Choroid plexus epithelial cell (primary cell): ENCODE data around the gene KRTAP13-1.
A peak's percentile ranks its signal among the peaks of the same experiment; 100 is the strongest.

ENCODE experiments used
- DNase-seq: peaks from one replicate; pipeline ENCODE4 v3.0.0-alpha.2; 2010; ENCODE audit warnings: low read depth
- H3K4me3 ChIP-seq: 2 replicates; pipeline ENCODE4 v1.5.1; 2011; ENCODE audit warnings: low read depth, mild to moderate bottlenecking, control low read depth, low read length, moderate library complexity
- TF ChIP-seq, protein P1 (sequence below): conservative IDR thresholded peaks from 2 replicates; pipeline ENCODE4 v1.5.1; 2011; ENCODE audit warnings: low read depth, mild to moderate bottlenecking, control low read depth, inconsistent platforms, low read length, moderate library complexity

The KRTAP13-1 gene, protein sequence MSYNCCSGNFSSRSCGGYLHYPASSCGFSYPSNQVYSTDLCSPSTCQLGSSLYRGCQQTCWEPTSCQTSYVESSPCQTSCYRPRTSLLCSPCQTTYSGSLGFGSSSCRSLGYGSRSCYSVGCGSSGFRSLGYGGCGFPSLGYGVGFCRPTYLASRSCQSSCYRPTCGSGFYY

DNA sequence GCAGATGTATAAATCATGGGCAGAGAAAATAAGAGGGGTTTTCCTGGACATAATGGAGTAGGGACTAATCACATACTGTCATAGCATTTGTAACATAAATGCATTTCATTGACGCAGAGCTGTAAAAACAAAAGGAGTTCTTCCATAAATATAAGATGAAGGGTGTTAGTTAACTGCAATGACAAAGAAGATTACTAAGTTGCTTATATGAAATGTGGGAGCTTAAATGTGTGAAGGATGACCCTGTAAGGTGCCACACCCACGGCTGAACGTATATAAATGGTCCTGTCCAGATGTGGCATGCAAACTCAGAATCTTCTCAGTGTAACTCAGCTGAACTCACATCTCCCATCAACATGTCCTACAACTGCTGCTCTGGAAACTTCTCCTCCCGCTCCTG, at the start of gene KRTAP13-1:
Gene KRTAP13-1 (plus strand): TSS at position 301 of the 400 bp plus-strand sequence. CDS start 56 bp downstream, at position 357.
- no peak for DNase-seq
- TF ChIP-seq, protein P1, sequence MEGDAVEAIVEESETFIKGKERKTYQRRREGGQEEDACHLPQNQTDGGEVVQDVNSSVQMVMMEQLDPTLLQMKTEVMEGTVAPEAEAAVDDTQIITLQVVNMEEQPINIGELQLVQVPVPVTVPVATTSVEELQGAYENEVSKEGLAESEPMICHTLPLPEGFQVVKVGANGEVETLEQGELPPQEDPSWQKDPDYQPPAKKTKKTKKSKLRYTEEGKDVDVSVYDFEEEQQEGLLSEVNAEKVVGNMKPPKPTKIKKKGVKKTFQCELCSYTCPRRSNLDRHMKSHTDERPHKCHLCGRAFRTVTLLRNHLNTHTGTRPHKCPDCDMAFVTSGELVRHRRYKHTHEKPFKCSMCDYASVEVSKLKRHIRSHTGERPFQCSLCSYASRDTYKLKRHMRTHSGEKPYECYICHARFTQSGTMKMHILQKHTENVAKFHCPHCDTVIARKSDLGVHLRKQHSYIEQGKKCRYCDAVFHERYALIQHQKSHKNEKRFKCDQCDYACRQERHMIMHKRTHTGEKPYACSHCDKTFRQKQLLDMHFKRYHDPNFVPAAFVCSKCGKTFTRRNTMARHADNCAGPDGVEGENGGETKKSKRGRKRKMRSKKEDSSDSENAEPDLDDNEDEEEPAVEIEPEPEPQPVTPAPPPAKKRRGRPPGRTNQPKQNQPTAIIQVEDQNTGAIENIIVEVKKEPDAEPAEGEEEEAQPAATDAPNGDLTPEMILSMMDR, result no peak
- no peak within 1 kb of the TSS for H3K4me3 ChIP-seq

DNA sequence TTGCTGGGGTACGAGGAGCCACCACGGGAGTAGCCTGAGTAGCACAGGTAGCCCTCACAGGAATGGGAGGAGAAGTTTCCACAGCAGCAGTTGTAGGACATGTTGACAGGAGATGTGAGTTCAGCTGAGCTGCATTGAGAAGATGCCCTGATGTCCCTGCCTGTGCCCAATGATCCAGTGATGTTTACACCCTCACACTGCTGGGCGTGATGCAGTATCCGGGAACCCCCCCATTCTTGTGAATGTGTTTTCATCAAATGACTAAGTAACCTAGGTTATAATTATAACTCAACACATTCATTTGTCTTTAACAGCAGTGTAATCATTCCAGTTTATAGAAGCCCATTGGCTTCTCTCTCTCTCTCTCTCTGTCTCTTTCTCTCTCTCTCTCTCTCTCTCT, 47.3 kb upstream of the KRTAP13-1 start, which contains the start of gene KRTAP23-1:
Gene KRTAP23-1 (minus strand): TSS at position 101 of the 400 bp plus-strand sequence. CDS start 0 bp downstream, at position 101.
- TF ChIP-seq, protein P1, result no peak
- DNase-seq, result no peak
- no peak within 1 kb of the TSS for H3K4me3 ChIP-seq

DNA sequence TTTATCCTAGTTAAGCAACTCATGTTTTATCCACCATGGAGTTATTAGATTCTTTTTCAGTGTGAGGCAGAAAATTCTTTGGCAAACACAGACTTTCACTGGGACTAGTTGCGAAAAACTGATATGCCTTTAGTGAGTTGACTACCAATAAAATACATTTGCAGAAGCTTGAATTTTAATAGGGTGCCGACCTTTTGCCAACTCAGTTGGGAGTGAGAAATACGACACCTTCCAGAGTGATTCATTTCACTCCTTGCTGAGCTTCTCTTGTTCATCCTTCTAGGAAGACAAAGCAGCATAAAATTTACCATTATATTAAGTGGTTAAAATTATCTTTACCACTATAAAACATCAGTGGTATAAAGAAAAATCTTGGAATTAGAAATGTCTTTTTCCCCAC, 46.3 kb upstream of the KRTAP13-1 start:
- DNase-seq, result peak; percentile 38
- TF ChIP-seq, protein P1, result no peak
- no peak overlapping the region for H3K4me3 ChIP-seq

DNA sequence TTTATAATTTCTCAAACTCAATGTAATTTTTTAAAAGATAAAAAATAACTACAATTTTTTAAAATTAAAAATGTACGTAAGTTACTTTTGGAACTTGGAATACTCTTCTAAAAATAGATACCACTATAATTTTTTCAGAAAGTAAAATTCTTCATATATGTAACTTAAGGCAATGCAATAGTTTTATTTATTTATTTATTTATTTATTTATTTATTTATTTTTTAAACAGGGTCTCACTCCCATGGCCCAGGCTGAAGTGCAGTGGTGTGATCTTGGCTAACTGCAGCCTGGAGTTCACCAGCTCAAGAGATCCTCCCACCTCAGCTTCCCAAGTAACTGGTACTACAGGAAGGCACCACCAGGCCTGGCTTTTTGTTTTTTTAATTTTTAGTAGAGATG, 44.3 kb upstream of the KRTAP13-1 start:
- no peak for DNase-seq
- H3K4me3 ChIP-seq, result no peak overlapping the region
- TF ChIP-seq, protein P1, result no peak

DNA sequence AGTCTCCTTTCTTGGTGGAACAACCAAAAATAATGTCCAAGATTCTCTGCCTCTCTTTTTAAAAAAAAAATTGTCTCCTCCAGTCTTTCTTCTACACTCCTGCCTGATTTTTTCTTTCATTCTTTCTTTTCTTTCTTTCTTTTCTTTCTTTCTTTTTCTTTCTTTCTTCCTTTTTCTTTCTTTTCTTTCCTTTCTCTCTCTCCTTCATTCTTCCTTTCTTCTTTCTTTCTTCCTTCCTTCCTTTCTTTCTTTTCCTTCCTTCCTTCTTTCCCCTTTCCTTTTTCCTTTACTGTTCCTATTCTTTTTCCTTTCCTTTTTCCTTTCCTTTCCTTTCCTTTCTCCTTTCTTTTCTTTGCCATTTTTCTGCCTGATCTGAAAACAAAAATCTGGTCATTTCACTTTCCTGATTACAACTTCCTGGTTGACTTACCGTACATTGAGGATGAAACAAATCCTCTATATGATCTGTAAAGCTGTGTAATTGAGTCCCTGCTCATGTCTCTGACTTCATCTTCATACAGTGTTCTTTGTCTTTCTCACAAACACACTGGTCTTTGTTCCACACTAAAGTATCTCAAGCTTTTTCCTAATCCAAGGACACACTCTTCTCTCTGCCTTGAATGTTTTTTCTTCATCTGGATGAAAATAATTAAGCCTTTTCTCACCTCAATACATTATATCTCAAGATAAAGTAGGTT, 41.4 kb upstream of the KRTAP13-1 start:
- TF ChIP-seq, protein P1, result no peak
- H3K4me3 ChIP-seq, result no peak overlapping the region
- DNase-seq, result no peak

DNA sequence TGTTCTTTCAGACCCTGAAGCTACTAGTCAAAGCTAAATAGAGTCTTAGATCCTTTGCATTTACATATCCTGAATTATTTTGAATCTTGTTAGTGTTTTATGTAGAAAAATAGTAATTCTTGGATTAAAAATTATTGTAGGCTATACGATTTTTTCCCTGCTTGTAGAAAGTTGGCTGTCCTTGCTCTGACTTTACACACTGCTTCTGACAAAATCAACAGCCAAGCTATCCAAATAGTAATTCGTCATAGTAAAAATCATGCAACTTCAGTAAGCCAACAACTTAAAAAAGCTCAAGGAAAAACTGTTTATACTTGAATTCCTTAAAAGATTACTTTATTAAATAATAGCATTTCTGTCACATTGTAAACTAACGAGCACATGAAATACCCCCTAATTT, 39.9 kb upstream of the KRTAP13-1 start:
- no peak for DNase-seq
- TF ChIP-seq, protein P1, result no peak
- H3K4me3 ChIP-seq, result no peak overlapping the region
